ENCODE results near the gene PRAC2.

- TF ChIP-seq CTCF (IDR thresholded peaks at IDR 0.05) (no peak), POLR2A (IDR thresholded peaks at IDR 0.05) (no peak)
Measured at GRCh38 chr17:48770954-48771353, 48.0 kb downstream of the PRAC2 start.

All from body of pancreas (tissue), 4 donors.